ENCODE results near the gene IL22RA1. TPM values are rescaled to one million over a fixed set of nuclear protein-coding genes. Genes with fewer than 3 reads are reported as not detected.

The IL22RA1 gene
- polyA plus RNA-seq, 2 donors = 10.3 to 11.7 TPM

- 45 to 46% methylated on average over 11 of the region's 11 CpGs for WGBS, 2 donors
- Histone ChIP-seq H3K4me1 (ENCODE audit: control insufficient read depth in 2 of 2, insufficient read depth in 2 of 2, low read length in 1 of 2) (peaks cover 0 to 3% of the 10 kb centered on the region in 2 donors), H3K27ac (ENCODE audit: low read depth in 2 of 2, low read length in 1 of 2) (no peak overlapping the region), H3K36me3 (ENCODE audit: control insufficient read depth in 2 of 2, insufficient read depth in 2 of 2, low read length in 1 of 2) (peaks cover 0 to 14% of the 10 kb centered on the region in 2 donors), H3K9me3 (ENCODE audit: control insufficient read depth in 2 of 2, insufficient read depth in 1 of 2, low read depth in 1 of 2, low read length in 1 of 2) (no peaks in the 10 kb centered on the region), H3K27me3 (ENCODE audit: control insufficient read depth in 1 of 2, insufficient read depth in 2 of 2, low read length in 2 of 2) (no peaks in the 10 kb centered on the region), H3K4me3 (ENCODE audit: low read depth in 1 of 2, low read length in 2 of 2) (no peak overlapping the region)
Measured at GRCh38 chr1:24155011-24155782, 12.3 kb upstream of the IL22RA1 start.

DNA sequence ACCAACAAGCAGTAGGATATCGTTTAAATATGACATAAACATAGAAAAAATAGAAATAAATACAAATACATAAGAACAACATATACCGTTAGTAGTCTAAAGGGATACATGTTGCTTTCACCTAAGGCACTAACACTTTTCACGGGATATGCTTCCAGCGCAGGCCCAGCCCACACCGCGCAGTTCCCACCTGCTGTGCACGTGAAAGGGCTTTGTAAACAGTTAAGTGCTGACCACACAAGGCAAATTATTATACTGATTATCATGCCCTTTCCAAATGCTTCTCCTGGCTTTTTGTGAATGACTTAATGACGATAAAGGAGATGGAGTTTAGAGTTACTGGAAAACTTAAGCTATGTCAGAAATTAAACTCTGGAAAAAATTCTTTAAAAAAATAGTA is 11.3 kb upstream of the IL22RA1 start:
- Histone ChIP-seq H3K27ac (ENCODE audit: low read depth in 2 of 2, low read length in 1 of 2) (no peak overlapping the region), H3K9me3 (ENCODE audit: control insufficient read depth in 2 of 2, insufficient read depth in 1 of 2, low read depth in 1 of 2, low read length in 1 of 2) (no peaks in the 10 kb centered on the region), H3K4me3 (ENCODE audit: low read depth in 1 of 2, low read length in 2 of 2) (no peak overlapping the region), H3K4me1 (ENCODE audit: control insufficient read depth in 2 of 2, insufficient read depth in 2 of 2, low read length in 1 of 2) (peaks cover 2 to 5% of the 10 kb centered on the region in 2 donors), H3K36me3 (ENCODE audit: control insufficient read depth in 2 of 2, insufficient read depth in 2 of 2, low read length in 1 of 2) (peaks cover 0 to 12% of the 10 kb centered on the region in 2 donors), H3K27me3 (ENCODE audit: control insufficient read depth in 1 of 2, insufficient read depth in 2 of 2, low read length in 2 of 2) (no peaks in the 10 kb centered on the region)
- WGBS, 2 donors = 79% methylated on average over 8 of the region's 8 CpGs

DNA sequence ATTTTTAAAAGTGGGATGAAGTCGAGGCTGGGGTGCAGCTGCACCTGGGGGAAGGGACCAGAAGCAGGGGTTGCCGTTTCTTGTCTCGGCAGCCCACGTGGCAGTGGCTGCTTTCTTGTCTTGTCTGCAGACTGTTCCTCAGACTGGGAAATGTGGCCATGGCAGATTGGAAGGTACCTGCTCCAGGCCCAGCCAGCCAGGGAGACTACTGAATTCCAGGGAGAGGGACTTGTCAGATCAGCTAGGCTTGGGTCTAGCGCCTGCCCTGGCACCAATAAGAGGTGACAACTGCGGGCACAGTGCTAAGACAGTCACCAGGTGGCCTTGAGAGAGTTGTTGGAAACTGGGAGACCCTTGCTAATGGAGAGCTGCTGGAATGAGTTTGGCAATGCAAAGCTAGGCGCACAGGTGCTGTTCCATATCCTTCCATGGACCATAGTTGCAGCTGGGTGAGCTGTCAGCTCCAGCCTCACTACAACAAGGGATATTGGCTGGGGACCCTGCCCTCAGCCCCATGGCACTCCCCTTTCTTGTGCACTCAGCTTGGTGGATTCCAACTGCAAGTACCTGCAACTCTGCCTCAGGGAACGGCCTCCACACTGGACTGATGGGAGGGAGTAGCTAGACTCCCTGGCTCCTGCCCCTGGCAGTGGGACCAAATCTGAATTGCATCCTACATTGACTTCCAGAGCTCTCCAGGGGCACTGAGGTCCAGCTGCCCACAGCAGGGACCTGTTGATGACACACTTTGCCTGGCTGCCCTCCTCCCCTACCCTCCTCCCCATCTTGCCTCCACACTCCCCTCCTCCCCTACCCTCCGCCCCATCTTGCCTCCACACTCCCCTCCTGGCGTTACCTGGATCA is 9.9 kb upstream of the IL22RA1 start:
- WGBS, 2 donors = 83 to 85% methylated on average over 10 of the region's 10 CpGs
- peaks cover 2 to 5% of the 10 kb centered on the region in 2 donors for H3K4me1 ChIP-seq (ENCODE audit: control insufficient read depth in 2 of 2, insufficient read depth in 2 of 2, low read length in 1 of 2)

DNA sequence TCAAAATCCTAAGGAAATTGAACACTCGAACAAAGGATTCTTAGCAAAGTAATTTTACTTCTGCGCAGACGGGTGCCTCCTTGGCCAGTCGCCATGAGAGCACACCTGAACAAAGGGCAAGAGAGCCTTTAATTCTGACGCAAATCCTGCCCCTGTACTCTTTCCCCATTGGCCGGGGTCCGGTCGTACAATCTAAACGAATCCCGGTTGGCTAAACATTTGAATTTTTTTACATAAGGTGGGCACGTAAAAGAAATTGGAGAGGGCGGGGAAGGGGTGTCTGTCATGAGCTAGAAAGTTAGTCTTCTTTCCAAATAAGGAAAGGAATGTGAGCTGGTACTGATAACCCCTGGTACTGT is 8.2 kb upstream of the IL22RA1 start:
- Histone ChIP-seq H3K27me3 (ENCODE audit: control insufficient read depth in 1 of 2, insufficient read depth in 2 of 2, low read length in 2 of 2) (no peaks in the 10 kb centered on the region), H3K9me3 (ENCODE audit: control insufficient read depth in 2 of 2, insufficient read depth in 1 of 2, low read depth in 1 of 2, low read length in 1 of 2) (no peaks in the 10 kb centered on the region), H3K27ac (ENCODE audit: low read depth in 2 of 2, low read length in 1 of 2) (no peak overlapping the region), H3K4me3 (ENCODE audit: low read depth in 1 of 2, low read length in 2 of 2) (no peak overlapping the region), H3K4me1 (ENCODE audit: control insufficient read depth in 2 of 2, insufficient read depth in 2 of 2, low read length in 1 of 2) (peaks cover 2 to 5% of the 10 kb centered on the region in 2 donors), H3K36me3 (ENCODE audit: control insufficient read depth in 2 of 2, insufficient read depth in 2 of 2, low read length in 1 of 2) (no peaks in the 10 kb centered on the region)
- 8 to 14% methylated on average over 12 of the region's 12 CpGs for WGBS, 2 donors

More for the DNA sequence above, 9.9 kb upstream of the IL22RA1 start:
- Histone ChIP-seq H3K4me3 (ENCODE audit: low read depth in 1 of 2, low read length in 2 of 2) (no peak overlapping the region), H3K36me3 (ENCODE audit: control insufficient read depth in 2 of 2, insufficient read depth in 2 of 2, low read length in 1 of 2) (peaks cover 0 to 11% of the 10 kb centered on the region in 2 donors), H3K27me3 (ENCODE audit: control insufficient read depth in 1 of 2, insufficient read depth in 2 of 2, low read length in 2 of 2) (no peaks in the 10 kb centered on the region), H3K27ac (ENCODE audit: low read depth in 2 of 2, low read length in 1 of 2) (no peak overlapping the region), H3K9me3 (ENCODE audit: control insufficient read depth in 2 of 2, insufficient read depth in 1 of 2, low read depth in 1 of 2, low read length in 1 of 2) (no peaks in the 10 kb centered on the region)

DNA sequence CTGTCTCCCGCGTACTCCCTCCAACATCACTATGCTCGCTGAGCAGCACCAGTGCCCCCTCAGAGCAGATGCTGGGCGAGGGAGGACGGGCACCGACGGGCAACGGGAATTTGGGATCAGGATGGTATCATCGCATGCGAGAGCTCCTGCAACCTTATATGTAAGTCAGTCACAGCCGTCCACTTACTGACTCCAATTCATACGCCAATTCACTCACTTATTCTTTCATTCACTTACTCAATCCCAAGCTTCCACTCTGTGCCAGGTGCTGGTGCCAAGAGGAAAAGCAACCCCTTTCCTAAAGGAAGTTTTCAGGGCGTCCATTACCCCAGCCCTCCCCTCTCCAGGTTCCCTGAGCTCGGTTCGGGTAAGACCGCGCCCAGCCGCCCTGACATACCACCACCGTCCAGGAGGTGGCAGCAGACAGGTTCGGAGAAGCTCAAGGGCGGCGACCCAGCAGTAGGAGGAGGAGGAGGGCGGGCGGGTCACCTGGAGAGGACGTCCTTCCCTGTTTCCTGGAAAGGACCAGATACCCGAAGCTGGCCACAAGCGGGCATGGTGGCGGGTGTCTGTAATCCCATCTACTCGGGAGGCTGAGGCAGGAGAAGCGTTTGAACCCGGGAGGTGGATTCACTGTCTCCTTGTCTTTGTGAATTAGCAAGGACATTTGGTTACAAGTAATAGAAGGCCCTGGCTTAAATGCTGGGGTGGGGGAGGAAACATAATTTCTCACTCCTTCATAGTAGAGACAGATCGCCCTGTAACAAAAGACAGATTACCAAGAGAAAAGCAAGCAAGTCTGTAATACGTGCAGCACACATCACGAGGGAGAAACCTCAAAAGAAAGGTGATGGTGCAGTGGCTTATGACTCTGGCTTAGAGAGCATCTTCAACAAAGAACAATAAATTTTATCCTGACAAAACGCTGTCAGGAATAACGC is 7.6 kb upstream of the IL22RA1 start:
- Histone ChIP-seq H3K36me3 (ENCODE audit: control insufficient read depth in 2 of 2, insufficient read depth in 2 of 2, low read length in 1 of 2) (no peaks in the 10 kb centered on the region), H3K4me1 (ENCODE audit: control insufficient read depth in 2 of 2, insufficient read depth in 2 of 2, low read length in 1 of 2) (peaks cover 2 to 5% of the 10 kb centered on the region in 2 donors), H3K27ac (ENCODE audit: low read depth in 2 of 2, low read length in 1 of 2) (peak overlapping the region; percentile 52 to 96), H3K9me3 (ENCODE audit: control insufficient read depth in 2 of 2, insufficient read depth in 1 of 2, low read depth in 1 of 2, low read length in 1 of 2) (no peaks in the 10 kb centered on the region), H3K4me3 (ENCODE audit: low read depth in 1 of 2, low read length in 2 of 2) (peak overlapping the region; percentile 2 to 33), H3K27me3 (ENCODE audit: control insufficient read depth in 1 of 2, insufficient read depth in 2 of 2, low read length in 2 of 2) (no peaks in the 10 kb centered on the region)
- WGBS, 2 donors = 11 to 12% methylated on average over 36 of the region's 36 CpGs

DNA sequence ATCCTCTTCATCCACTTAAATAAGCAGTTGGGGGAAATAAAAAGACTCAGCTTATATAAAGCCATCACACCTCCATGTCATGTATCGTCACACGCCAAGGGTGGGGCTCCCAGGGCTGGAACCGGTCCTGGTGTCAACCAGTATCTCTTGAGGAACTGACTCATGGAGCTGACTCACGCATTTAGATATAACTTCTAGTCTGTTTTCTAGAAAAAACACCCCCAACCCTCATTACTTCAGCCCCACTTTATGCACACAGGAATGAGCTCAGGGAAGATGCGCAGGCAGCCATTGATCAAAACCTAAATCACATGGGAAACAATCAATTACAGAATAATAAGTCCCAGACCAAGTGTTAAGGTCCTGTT is 6.9 kb upstream of the IL22RA1 start:
- peaks cover 2% of the 10 kb centered on the region in 2 donors for H3K4me1 ChIP-seq (ENCODE audit: control insufficient read depth in 2 of 2, insufficient read depth in 2 of 2, low read length in 1 of 2)
- WGBS, 2 donors = 43 to 45% methylated on average over 5 of the region's 5 CpGs
- peak overlapping the region; percentile 2 to 33 for H3K4me3 ChIP-seq (ENCODE audit: low read depth in 1 of 2, low read length in 2 of 2)
- H3K27me3 ChIP-seq (ENCODE audit: control insufficient read depth in 1 of 2, insufficient read depth in 2 of 2, low read length in 2 of 2) = no peaks in the 10 kb centered on the region
- H3K36me3 ChIP-seq (ENCODE audit: control insufficient read depth in 2 of 2, insufficient read depth in 2 of 2, low read length in 1 of 2) = no peaks in the 10 kb centered on the region
- peak overlapping the region; percentile 52 to 96 for H3K27ac ChIP-seq (ENCODE audit: low read depth in 2 of 2, low read length in 1 of 2)
- H3K9me3 ChIP-seq (ENCODE audit: control insufficient read depth in 2 of 2, insufficient read depth in 1 of 2, low read depth in 1 of 2, low read length in 1 of 2) = no peaks in the 10 kb centered on the region

DNA sequence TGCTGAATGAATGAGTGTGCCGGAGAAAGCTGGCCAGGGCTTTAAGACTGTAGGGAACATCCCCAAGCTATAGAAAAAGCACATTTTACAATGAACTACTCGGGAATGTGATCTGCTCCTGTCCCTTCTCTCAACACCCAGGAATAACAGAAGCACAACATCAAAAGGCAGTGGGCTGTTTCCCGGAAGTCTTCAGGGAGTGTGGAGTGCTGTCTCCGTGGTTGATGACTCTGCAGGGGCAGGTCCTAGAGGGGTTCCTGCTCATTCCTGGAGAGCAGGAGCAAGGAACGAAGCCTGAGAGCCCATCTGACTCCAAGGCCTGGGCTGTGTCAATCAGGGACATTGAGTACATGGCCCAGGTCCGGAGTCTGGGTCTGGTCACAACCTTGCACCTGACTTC is 4.9 kb upstream of the IL22RA1 start:
- H3K27me3 ChIP-seq (ENCODE audit: control insufficient read depth in 1 of 2, insufficient read depth in 2 of 2, low read length in 2 of 2) = no peaks in the 10 kb centered on the region
- H3K36me3 ChIP-seq (ENCODE audit: control insufficient read depth in 2 of 2, insufficient read depth in 2 of 2, low read length in 1 of 2) = no peaks in the 10 kb centered on the region

GRCh38 chr1:24147194-24147593 is 4.3 kb upstream of the IL22RA1 start:
- no peak overlapping the region for H3K4me3 ChIP-seq (ENCODE audit: low read depth in 1 of 2, low read length in 2 of 2)
- H3K27me3 ChIP-seq (ENCODE audit: control insufficient read depth in 1 of 2, insufficient read depth in 2 of 2, low read length in 2 of 2) = no peaks in the 10 kb centered on the region
- H3K27ac ChIP-seq (ENCODE audit: low read depth in 2 of 2, low read length in 1 of 2) = no peak overlapping the region
- H3K4me1 ChIP-seq (ENCODE audit: control insufficient read depth in 2 of 2, insufficient read depth in 2 of 2, low read length in 1 of 2) = peaks cover 5 to 6% of the 10 kb centered on the region in 2 donors
- WGBS, 2 donors = 90% methylated on average over 9 of the region's 9 CpGs
- H3K9me3 ChIP-seq (ENCODE audit: control insufficient read depth in 2 of 2, insufficient read depth in 1 of 2, low read depth in 1 of 2, low read length in 1 of 2) = no peaks in the 10 kb centered on the region
- no peaks in the 10 kb centered on the region for H3K36me3 ChIP-seq (ENCODE audit: control insufficient read depth in 2 of 2, insufficient read depth in 2 of 2, low read length in 1 of 2)

More for the DNA sequence above, 4.9 kb upstream of the IL22RA1 start:
- no peak overlapping the region for H3K4me3 ChIP-seq (ENCODE audit: low read depth in 1 of 2, low read length in 2 of 2)
- peaks cover 5 to 6% of the 10 kb centered on the region in 2 donors for H3K4me1 ChIP-seq (ENCODE audit: control insufficient read depth in 2 of 2, insufficient read depth in 2 of 2, low read length in 1 of 2)
- no peak overlapping the region for H3K27ac ChIP-seq (ENCODE audit: low read depth in 2 of 2, low read length in 1 of 2)
- no peaks in the 10 kb centered on the region for H3K9me3 ChIP-seq (ENCODE audit: control insufficient read depth in 2 of 2, insufficient read depth in 1 of 2, low read depth in 1 of 2, low read length in 1 of 2)
- WGBS, 2 donors = 71 to 76% methylated on average over 6 of the region's 6 CpGs
